HG03135 (cell line): Measurements from ENCODE around the gene NKD2.

Experiments used
- ATAC-seq: cut with Tn5 transposase; IDR thresholded peaks from one replicate; pipeline ENCODE4 v1.9.1; 2021; ENCODE audit warnings: mild to moderate bottlenecking, moderate library complexity; ENCODE audit not compliant: unreplicated experiment

The NKD2 gene

DNA sequence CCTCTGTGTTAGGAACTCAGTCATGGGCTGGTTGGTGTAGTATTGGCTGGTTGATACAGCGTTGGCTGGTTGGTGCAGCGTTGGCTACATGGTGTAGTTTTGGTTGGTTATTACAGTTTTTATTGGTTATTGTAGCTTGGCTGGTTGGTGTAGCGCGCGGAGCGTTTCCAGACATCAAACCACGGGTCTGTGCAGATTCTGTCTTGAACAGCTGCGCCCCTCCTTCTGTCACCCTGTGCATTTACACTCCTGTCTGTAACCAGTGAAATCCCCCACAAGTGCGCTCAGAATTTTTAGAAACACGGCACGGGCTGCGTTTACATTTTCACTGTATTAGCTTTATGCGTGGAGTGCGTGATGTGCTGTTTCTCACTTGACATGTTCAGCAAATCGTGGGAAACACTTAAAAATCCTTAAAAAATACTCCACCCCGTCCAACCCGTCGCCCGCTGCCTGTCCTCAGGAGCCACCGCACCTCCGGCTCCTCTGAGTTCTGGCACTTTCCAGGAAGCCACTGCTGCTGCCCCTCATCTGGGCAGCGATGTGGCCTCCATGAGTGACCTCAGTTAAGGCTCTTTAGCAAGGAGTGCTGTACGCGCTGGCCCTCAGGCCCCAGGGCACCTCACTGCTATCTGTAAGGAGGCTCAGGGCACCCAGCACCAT lies 20.8 kb downstream of the NKD2 start:
- ATAC-seq, result no peak

DNA sequence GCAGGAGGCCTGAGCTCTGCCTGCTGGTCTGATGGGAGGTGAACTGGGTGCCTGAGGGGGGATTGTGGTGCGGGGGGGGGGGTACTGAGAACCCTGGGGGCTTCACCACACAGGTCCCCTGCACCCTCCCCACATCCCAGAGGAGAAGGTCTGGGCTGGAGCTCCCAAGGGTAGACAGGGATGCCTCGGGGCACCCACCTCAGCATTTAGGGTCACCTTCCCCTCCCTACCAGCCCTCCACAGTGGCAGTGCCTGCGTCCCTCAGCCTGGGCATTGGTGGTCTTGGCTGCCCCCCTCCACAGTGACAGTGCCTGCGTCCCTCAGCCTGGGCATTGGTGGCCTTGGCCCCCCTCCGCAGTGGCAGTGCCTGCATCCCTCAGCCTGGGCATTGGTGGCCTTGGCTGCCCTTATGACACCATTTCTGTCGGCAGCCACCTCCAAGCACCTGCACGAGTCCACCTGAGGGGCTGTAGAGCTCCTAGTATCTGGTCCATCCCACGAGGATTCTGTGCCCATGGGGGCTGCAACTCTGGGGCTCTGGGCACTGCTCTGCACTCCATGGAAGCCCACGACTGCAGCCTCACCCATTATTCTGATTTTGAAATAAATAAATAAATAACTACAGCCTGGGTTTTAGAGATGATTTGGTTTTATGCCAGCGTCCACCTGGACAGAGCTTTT lies 21.5 kb downstream of the NKD2 start:
- ATAC-seq, result no peak

GRCh38 chr5:1030801-1031271 lies 22.2 kb downstream of the NKD2 start:
- no peak for ATAC-seq

- no peak for ATAC-seq
These were observed 22.8 kb downstream of the NKD2 start for GRCh38 chr5:1031306-1031959.

DNA sequence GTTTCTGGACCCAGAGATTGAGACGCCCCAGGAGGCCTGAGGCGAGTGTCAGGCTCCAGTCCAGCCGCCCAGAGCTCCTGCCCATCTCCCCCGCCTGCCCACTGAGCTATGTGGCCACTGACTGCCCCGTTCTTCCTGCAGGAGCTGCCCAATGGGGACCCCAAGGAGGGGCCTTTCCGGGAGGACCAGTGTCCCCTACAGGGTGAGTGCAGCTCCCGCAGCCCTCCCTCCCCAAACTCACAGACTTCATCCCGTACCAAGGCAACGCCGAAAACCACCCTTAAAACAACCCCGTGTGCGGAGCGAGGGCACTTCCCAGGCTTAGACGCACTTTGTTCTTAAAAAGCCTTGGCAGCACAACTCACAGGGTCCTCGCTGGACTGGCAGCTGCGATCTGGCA lies 23.4 kb downstream of the NKD2 start:
- no peak for ATAC-seq

DNA sequence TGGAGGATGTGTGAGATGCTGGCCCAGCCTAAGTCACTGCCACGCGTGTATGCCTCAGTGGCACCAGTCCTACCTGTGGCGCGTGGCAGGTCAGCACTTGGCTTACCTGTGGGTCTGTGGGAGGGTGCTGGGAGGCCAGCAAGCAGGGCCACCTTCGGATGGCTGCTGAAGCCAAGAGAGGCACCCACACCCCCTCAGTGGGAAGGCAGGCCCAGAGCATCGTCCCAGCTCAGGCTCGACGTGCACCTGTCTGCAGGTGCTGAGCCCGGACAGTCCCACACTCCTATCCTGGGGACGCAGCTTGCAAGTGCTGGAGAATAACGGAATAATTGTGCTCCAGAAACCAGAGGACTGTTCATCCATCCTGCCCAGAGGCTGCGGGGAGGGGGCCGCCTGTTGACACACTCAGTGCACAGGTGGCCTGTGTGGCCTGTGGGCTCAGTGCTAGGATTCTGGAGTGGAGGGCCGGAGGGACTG lies 24.0 kb downstream of the NKD2 start:
- no peak for ATAC-seq

DNA sequence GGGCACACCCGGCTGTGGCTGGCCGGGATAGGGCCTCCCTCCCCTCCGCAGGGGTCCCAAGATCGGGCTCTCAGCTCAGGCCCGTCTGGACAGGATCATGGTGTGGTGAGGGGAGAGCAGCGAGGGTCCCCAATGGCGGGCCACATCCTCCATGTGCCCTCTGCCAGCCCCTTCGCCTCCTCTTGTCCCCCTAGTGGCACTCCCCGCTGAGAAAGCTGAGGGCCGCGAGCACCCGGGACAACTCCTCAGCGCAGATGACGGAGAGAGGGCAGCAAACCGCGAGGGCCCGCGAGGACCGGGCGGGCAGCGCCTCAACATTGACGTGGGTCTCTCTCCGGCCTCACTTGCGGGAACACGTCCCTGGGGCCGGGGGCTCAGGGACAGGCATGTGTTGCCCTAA lies 24.6 kb downstream of the NKD2 start:
- ATAC-seq, result no peak

DNA sequence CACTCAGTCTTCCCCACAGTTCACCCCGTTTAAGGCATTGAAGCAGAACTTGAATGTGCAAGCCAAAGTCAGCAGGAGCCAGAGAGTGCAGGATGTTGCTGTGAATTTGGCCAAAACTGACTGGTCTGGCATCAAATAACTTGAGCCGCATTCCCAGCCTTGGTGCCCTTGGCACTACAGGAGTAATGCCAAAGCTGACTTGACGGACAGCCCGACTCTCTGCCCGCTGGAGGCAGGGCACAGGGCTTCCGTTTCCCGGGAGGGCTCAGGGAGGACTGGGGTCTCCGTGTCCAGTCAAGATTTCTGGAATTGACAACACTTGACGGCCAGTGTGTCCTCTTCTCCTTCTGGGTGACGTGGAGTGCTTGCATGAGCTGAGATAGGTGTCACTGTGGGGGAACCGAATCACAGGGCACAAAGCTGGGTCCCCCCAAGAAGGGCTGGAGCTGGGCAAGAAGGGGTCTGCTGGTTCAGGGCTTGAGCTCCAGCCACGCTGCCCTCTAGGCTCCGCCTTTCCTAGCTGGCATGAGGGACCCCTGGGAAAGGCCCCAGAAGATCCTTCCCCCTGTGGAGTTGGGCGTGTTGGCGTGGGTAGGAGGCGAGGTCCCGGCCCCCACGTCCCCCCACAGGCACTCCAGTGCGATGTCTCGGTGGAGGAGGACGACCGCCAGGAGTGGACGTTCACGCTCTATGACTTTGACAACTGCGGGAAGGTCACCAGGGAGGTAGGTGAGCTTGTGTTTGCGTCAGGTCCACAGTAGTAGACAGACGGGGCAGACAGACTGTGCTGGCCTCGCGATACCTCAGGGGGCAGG lies 25.2 kb downstream of the NKD2 start:
- ATAC-seq, result no peak

- no peak for ATAC-seq
These were observed 25.9 kb downstream of the NKD2 start for GRCh38 chr5:1034421-1034905.

DNA sequence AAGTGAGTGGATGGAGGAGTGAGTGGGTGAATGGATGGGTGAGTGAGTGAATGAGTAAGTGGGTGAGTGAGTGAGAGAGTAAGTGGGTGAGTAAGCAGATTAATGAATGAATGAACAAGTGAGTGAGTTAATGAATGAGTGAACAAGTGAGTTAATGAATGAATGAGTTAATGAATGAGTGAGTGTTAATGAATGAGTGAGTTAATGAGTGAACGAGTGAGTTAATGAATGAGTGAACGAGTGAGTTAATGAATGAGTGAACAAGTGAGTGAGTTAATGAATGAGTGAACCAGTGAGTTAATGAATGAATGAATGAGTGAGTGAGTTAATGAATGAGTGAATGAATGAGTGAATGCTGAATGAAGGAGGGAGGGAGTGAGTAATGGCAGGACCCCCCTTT lies 26.4 kb downstream of the NKD2 start:
- ATAC-seq, result no peak

DNA sequence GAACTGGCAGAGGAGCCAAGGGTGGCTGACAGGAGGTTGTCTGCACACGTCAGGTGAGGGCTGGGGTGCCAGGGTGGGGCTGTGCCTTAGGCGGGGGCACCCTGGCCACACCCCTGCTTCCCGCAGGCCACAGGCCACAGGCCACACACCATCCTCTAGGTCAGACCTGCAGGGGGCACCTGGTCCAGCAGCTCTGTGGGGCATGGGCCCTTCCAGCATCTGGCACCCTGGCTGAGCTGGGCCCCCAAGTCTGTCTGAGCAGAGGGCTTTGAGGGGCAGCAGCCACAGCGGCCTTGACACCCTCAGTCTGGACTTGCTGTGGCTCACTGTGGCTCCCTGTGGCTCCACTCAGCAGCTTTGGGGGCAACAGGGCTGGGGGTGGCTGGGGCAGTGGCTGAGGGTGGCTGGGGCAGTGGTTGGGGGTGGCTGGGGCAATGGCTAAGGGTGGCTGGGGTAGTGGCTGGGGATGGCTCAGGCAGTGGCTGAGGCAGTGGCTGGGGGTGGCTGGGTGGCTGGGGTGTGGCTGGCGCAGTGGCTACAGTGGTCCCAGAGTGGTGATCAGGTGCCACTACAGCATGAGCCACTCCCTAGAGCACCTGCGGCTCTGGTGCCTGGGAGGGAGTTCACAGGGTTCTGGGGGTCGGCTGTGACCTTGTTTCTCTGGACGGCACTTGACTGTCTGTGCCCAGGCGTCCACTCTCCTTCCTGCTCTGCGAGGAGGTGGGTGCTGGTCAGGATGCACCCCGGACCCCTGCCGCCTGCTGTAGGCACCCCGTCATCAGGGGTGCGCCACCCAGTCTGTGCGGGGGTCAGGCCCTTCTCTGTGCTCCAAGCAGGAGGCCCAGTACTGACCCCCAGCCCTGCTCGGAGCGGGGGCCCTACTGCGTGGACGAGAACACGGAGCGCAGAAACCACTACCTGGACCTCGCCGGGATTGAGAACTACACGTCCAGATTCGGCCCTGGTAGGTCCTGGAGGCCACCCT lies 27.1 kb downstream of the NKD2 start:
- ATAC-seq, result no peak

GRCh38 chr5:1036504-1037122 lies 28.0 kb downstream of the NKD2 start:
- ATAC-seq, result no peak

GRCh38 chr5:1037123-1037670 lies 28.6 kb downstream of the NKD2 start:
- no peak for ATAC-seq

DNA sequence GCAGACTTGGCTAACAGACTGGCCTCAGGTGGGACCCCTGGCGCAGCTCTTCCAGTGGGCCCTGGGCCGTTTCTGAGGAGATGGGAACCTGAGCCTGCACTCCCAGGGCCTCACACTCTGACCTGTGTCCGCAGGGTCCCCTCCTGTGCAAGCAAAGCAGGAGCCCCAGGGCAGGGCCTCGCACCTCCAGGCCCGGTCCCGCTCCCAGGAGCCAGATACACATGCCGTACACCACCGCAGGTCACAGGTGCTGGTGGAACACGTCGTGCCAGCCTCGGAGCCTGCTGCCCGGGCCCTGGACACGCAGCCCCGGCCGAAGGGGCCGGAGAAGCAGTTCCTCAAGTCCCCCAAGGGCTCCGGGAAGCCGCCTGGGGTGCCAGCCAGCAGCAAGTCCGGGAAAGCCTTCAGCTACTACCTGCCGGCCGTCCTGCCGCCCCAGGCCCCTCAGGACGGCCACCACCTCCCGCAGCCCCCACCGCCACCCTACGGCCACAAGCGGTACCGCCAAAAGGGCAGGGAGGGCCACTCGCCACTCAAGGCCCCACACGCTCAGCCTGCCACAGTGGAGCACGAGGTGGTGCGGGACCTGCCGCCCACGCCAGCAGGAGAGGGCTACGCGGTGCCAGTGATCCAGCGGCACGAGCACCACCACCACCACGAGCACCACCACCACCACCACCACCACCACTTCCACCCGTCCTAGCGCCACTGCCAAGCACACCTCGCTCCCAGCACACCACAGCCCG lies 29.2 kb downstream of the NKD2 start:
- no peak for ATAC-seq

DNA sequence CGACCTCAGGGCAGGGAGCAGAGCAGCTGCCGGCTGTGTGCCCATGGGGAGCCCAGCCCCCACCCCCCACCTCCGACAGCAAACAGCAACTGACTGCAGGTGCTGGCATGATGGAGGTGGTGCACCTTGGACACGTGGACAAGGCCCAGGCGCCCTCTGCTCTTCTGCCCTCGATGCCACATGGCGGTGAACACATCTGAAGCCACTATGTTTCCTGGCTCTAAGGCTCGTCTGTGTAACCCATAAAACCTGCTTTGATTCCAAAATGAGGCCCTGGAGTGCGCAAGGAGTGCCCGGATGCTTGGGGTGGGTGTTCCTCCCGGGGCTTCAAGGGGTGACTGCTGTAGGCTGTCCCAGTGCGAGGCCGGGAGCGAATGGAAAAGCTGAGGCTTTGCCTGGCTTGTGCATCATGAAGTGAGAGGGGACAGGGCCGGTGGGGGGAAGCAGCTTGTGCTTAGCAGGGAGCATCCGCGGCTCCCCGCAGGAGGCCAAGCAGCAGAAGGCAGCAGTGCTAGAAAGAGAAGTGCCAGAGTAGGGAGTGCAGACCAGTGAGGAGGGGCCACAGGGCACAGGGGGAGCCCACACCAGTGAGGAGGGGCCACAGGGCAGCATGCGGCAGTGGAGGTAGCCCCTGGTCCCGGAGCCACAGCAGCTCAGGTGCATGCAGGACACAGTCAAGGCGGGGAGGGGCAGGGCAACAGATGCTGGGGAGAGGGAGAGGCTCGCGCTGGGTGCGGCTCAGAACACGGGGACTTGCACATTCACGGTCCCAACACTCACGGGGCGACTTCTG lies 30.0 kb downstream of the NKD2 start:
- ATAC-seq, result no peak

- no peak for ATAC-seq
These were observed 30.6 kb downstream of the NKD2 start for GRCh38 chr5:1039210-1039548.

DNA sequence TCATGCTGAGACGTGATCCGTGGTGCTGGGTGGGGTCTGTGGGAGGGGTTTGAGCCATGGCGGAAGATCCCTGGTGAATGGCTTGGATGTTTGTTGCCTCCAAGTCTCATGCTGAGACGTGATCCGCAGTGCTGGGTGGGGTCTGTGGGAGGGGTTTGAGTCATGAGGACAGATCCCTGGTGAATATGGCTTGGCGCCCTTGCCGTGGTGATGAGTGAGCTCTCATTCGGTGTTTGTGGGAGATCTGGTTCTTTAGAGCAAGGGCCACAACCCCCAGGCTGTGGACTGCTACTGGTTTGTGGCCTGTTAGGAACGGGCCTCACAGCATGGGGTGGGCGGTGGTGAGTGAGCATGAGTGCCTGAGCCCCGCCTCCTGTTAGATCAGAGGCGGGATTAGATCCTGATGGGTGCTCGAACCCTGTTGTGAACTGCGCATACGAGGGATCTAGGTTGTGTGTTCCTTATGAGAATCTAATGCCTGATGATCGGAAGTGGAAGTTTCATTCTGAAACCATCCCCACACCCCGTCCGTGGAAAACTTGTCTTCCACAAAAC lies 31.2 kb downstream of the NKD2 start:
- no peak for ATAC-seq
